Pancreas (tissue), 10 donors: ENCODE results near the gene MMP14. TPM values are rescaled to one million over a fixed set of nuclear protein-coding genes. Genes with fewer than 3 reads are reported as not detected.

Experiments
- ATAC-seq, 4 donors: fragments of 200-7000 bp; cut with Tn5 transposase; one replicate each; pipeline versions ENCODE4 v1.8.0 to v1.9.1; 2020; ENCODE audit warnings: mild to moderate bottlenecking in 4 of 4, moderate library complexity in 4 of 4
- DNase-seq, 6 donors: peaks; one replicate each; pipeline ENCODE4 v3.0.0-alpha.2; 2020
- FAIRE-seq: peaks from 2 replicates; lab custom pipeline; 2012; peaks lifted over from hg19 to GRCh38; lab: Jason Lieb, UNC
- H3K27ac ChIP-seq, 4 donors: fragments of 200-600 bp; sonication (generic); 1 replicate in 3 of 4; 2 replicates in 1 of 4; pipeline versions ENCODE4 v1.5.0 to v1.8.0; 2020
- H3K27me3 ChIP-seq, 4 donors: fragments of 200-600 bp; one replicate each; pipeline ENCODE4 v1.8.0; 2021
- H3K36me3 ChIP-seq, 3 donors: fragments of 200-600 bp; sonication (generic) in 1 of 3; one replicate each; pipeline versions ENCODE4 v1.5.0 to v1.8.0; 2020 to 2021
- H3K4me1 ChIP-seq, 3 donors: fragments of 200-600 bp; one replicate each; pipeline ENCODE4 v1.8.0; 2021
- H3K4me3 ChIP-seq, 4 donors: fragments of 200-600 bp; sonication (generic) in 2 of 4; one replicate each; pipeline versions ENCODE4 v1.5.0 to v1.8.0; 2020 to 2021
- H3K9me3 ChIP-seq, 4 donors: fragments of 200-600 bp; one replicate each; pipeline ENCODE4 v1.8.0; 2021
- CTCF ChIP-seq, 4 donors: fragments of 200-600 bp; sonication (generic) in 3 of 4; IDR thresholded peaks; one replicate each; pipeline versions ENCODE4 v1.5.0 to v1.8.0; 2021; ENCODE audit warnings: antibody characterized with exemption in 4 of 4
- WGBS, 2 donors: extraction: QIAGEN DNeasy Blood & Tissue Kit; methylation state at CpG; one replicate each; pipeline ENCODE4 v1.1.7; 2013; 5-methylcytosine and 5-hydroxymethylcytosine counted together
- intact Hi-C, 3 donors: fragments of 100-400 bp; cut with DNase I; formaldehyde crosslinking; loops; one replicate each; pipeline versions ENCODE4 v1.11.1 to v1.14.2; 2022
- polyA plus RNA-seq, 2 donors: library from polyadenylated mRNA; stranded (reverse); fragments of 200-250 nt; gene quantifications; one replicate each; pipeline ENCODE4 v1.2.3, GENCODE V29; 2013
- total RNA-seq, 6 donors: library from RNA; stranded (reverse); fragmentation: NEBNext Ultra II Directional in 4 of 6; extraction: Animal tissue kit (Norgen Biotek cat#: 25700) in 4 of 6; gene quantifications; one replicate each; pipeline versions ENCODE4 v1.2.1 to v1.2.4, GENCODE V29; 2021 to 2023
- donor health status: healthy with polysubstance abuse.
- donor health status: DM: no; HTN: no; CAD: no; lungs with moderate emphysema.
- donor health status: DM: no; HTN: no; CAD: no.
- donor health status: control.
- donor health status: control.
- donor health status: Bipolar disorder and iron deficiency.
- donor health status: DM: yes; HTN: yes; CAD: no.
- donor health status: DM: no; HTN: no; CAD: no.
- donor health status: DM: no; HTN: no; CAD: no.
- donor health status: DM: yes; HTN: yes; CAD: no.

Gene MMP14
- total and polyA plus RNA-seq, 8 donors: 18.7 to 146 (median 34.0) TPM

- DNase-seq: no peak
- FAIRE-seq: no peak
- no peaks in the 10 kb centered on the region for H3K27me3 ChIP-seq
- H3K4me1 ChIP-seq: peaks cover 0 to 3% (median 0%) of the 10 kb centered on the region in 3 donors
- H3K36me3 ChIP-seq: peaks cover 3 to 15% (median 7%) of the 10 kb centered on the region in 3 donors
- TF ChIP-seq CTCF (IDR thresholded peaks at IDR 0.05): no peak
- no peaks in the 10 kb centered on the region for H3K9me3 ChIP-seq
- no peak overlapping the region for H3K4me3 ChIP-seq
- 35 to 41% methylated on average over 7 of the region's 7 CpGs for WGBS, 2 donors
- intact Hi-C loops: no loop called here
- no peak overlapping the region for H3K27ac ChIP-seq
- no peak for ATAC-seq
Observed at GRCh38 chr14:22882064-22882463, 45.7 kb downstream of the MMP14 start.

- Histone ChIP-seq H3K4me3 (no peak overlapping the region), H3K36me3 (peaks cover 1 to 9% (median 2%) of the 10 kb centered on the region in 3 donors), H3K9me3 (no peaks in the 10 kb centered on the region), H3K27me3 (no peaks in the 10 kb centered on the region), H3K4me1 (peaks cover 0 to 5% (median 3%) of the 10 kb centered on the region in 3 donors), H3K27ac (no peak overlapping the region)
- TF ChIP-seq CTCF (IDR thresholded peaks at IDR 0.05): no peak
- ATAC-seq: peak; percentile 38 to 56 (median 42)
- DNase-seq: peak in 4 of 6 donors; percentile 51 to 68 (median 66)
- WGBS, 2 donors: 19 to 24% methylated on average over 6 of the region's 6 CpGs
- intact Hi-C loops: no loop called here
- FAIRE-seq: no peak
Observed at GRCh38 chr14:22882529-22883172, 46.3 kb downstream of the MMP14 start.

GRCh38 chr14:22883173-22883976 is 47.0 kb downstream of the MMP14 start, which contains the start of gene REM2:
Gene REM2 (plus strand): TSS chr14:22883222. CDS start chr14:22883288, 66 bp downstream.
- Histone ChIP-seq H3K4me1 (peaks cover 0 to 11% (median 5%) of the 10 kb centered on the region in 3 donors), H3K9me3 (no peaks in the 10 kb centered on the region), H3K4me3 (no peak within 1 kb of the TSS), H3K27ac (no peak within 1 kb of the TSS), H3K36me3 (peaks cover 0 to 2% (median 0%) of the 10 kb centered on the region in 3 donors), H3K27me3 (no peaks in the 10 kb centered on the region)
- no peak for TF ChIP-seq CTCF (IDR thresholded peaks at IDR 0.05)
- no peak for FAIRE-seq
- ATAC-seq: no peak
- intact Hi-C loops: no loop called here
- WGBS, 2 donors: 17 to 27% methylated on average over 14 to 15 of the region's 15 CpGs
- DNase-seq: peak in 2 of 6 donors; percentile 36 to 40

- H3K9me3 ChIP-seq: no peaks in the 10 kb centered on the region
- no peak overlapping the region for H3K27ac ChIP-seq
- ATAC-seq: no peak
- WGBS, 2 donors: 87 to 92% methylated on average over 7 of the region's 7 CpGs
- no peaks in the 10 kb centered on the region for H3K27me3 ChIP-seq
- no peak for FAIRE-seq
- H3K36me3 ChIP-seq: no peaks in the 10 kb centered on the region
- H3K4me1 ChIP-seq: peaks cover 0 to 11% (median 5%) of the 10 kb centered on the region in 3 donors
- H3K4me3 ChIP-seq: no peak overlapping the region
- DNase-seq: no peak
- TF ChIP-seq CTCF (IDR thresholded peaks at IDR 0.05): no peak
- intact Hi-C loops: no loop called here
Observed at GRCh38 chr14:22884076-22884737, 47.8 kb downstream of the MMP14 start.
